ENCODE data around the gene SRL.
A peak's percentile ranks its signal among the peaks of the same experiment; 100 is the strongest.
"Not testable (repeated sequence)": the region's sequence is repeated elsewhere in the genome, so short reads cannot be mapped to it uniquely, and the experiment has no call there.

SRL gene

GRCh38 chr16:4260360-4260759 is 18.5 kb upstream of the SRL start:
- DNase-seq: no peak

GRCh38 chr16:4257646-4258556 is 16.0 kb upstream of the SRL start:
- DNase-seq: no peak

- DNase-seq: peak; percentile 100
These were observed 11.7 kb upstream of the SRL start for GRCh38 chr16:4253394-4254150.

GRCh38 chr16:4253012-4253393 is 11.1 kb upstream of the SRL start:
- DNase-seq: not testable (repeated sequence)

GRCh38 chr16:4249530-4250308 is 7.8 kb upstream of the SRL start:
- DNase-seq: no peak

- DNase-seq: no peak
These were observed 5.5 kb upstream of the SRL start for GRCh38 chr16:4247460-4247784.

GRCh38 chr16:4246777-4247459 is 5.0 kb upstream of the SRL start:
- no peak for DNase-seq

GRCh38 chr16:4245077-4245791 is 3.4 kb upstream of the SRL start:
- DNase-seq: no peak

GRCh38 chr16:4244254-4245076 is 2.6 kb upstream of the SRL start:
- DNase-seq: no peak

GRCh38 chr16:4241258-4241927 is 487 bp downstream of the SRL start:
- DNase-seq: no peak

- no peak for DNase-seq
These were observed 1.3 kb downstream of the SRL start for GRCh38 chr16:4240624-4241023.

- DNase-seq: no peak
These were observed 2.2 kb downstream of the SRL start for GRCh38 chr16:4239682-4240175.

- no peak for DNase-seq
These were observed 2.9 kb downstream of the SRL start for GRCh38 chr16:4239020-4239419.

- DNase-seq: no peak
These were observed 8.4 kb downstream of the SRL start for GRCh38 chr16:4233431-4233830.

- DNase-seq: no peak
These were observed 9.1 kb downstream of the SRL start for GRCh38 chr16:4232541-4233386.

GRCh38 chr16:4231886-4232285 is 10.0 kb downstream of the SRL start:
- DNase-seq: no peak

- DNase-seq: no peak
These were observed 10.5 kb downstream of the SRL start for GRCh38 chr16:4231367-4231766.

- DNase-seq: no peak
These were observed 14.9 kb downstream of the SRL start for GRCh38 chr16:4227040-4227332.

- DNase-seq: no peak
These were observed 15.4 kb downstream of the SRL start for GRCh38 chr16:4226251-4227039.
